AG09319 (cell line): ENCODE measurements around the gene MBOAT2.

ENCODE experiments used
- DNase-seq: peaks from one replicate; pipeline ENCODE4 v3.0.0-alpha.2; 2010; ENCODE audit warnings: low read depth; ENCODE audit errors: extremely low read depth
- TF ChIP-seq, protein P1 (sequence below): IDR thresholded peaks from 2 replicates; pipeline ENCODE4 v1.5.1; 2011; ENCODE audit warnings: low read depth, mild to moderate bottlenecking, inconsistent platforms, low read length, moderate library complexity

The MBOAT2 gene

DNA sequence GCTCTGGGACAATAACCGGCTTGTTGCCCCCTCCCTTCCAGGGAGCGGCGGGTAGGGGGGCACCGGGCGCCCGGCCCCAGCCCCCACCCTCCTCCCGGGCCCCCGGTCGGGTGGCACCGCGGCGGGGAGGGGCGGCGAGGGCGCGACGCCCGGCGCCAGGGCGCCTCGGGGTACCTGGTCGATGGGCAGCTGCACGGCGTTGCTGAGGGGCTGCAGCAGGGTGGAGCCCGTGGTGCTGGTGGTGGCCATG is 193 bp downstream of the MBOAT2 start:
- DNase-seq: no peak
- TF ChIP-seq, protein P1, sequence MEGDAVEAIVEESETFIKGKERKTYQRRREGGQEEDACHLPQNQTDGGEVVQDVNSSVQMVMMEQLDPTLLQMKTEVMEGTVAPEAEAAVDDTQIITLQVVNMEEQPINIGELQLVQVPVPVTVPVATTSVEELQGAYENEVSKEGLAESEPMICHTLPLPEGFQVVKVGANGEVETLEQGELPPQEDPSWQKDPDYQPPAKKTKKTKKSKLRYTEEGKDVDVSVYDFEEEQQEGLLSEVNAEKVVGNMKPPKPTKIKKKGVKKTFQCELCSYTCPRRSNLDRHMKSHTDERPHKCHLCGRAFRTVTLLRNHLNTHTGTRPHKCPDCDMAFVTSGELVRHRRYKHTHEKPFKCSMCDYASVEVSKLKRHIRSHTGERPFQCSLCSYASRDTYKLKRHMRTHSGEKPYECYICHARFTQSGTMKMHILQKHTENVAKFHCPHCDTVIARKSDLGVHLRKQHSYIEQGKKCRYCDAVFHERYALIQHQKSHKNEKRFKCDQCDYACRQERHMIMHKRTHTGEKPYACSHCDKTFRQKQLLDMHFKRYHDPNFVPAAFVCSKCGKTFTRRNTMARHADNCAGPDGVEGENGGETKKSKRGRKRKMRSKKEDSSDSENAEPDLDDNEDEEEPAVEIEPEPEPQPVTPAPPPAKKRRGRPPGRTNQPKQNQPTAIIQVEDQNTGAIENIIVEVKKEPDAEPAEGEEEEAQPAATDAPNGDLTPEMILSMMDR: no peak

DNA sequence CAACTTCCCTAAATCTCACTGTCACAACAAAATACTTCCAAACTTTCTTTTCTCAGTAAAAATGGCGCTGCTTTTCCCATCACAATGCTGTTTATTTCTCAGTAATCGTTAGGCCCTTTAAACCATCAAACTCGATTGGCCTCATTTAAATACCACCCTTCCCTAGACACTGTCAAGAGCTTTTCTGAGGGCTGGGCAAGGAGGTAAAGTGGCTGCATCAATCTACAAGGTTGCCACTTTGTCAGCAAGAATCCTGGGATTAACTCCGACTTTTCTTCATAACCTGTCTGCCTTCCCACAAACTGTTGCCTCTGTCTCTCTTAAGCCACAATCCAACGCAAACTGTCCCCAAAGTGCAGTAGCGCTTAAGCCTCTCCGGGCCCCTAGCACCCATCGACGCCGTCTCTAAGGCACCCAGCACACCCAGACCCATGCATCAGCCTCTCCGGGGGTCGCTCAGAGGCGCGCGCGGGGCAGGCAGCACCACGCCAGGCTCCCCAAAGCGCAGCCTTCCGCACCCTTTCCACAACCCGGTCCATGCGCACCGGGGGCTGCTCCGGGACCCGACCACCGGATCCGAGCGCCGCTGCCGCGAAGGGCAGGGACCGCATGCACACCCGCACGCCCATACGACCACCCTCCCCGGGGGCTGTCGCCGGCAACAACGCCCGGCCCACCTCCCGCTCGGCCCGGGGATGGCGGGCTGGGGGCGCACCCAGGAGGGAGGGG is 683 bp downstream of the MBOAT2 start:
- DNase-seq: no peak
- TF ChIP-seq, protein P1: no peak

DNA sequence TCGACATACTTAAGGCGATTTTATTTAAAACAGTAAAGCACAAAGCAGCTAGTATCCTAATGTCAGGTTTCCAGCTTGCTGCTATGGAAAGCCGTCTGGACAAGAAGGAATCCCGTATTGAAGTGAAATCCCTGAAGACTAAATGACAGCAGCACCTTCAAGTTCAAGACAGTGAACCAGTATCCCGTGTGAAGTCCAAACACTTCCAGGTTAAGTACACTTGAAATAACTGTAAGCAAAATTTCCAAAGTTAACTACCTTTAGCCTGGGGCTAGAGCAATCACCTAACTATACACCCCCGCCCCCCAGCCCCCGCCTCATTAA is 1.2 kb downstream of the MBOAT2 start:
- DNase-seq: no peak
- TF ChIP-seq, protein P1: no peak

DNA sequence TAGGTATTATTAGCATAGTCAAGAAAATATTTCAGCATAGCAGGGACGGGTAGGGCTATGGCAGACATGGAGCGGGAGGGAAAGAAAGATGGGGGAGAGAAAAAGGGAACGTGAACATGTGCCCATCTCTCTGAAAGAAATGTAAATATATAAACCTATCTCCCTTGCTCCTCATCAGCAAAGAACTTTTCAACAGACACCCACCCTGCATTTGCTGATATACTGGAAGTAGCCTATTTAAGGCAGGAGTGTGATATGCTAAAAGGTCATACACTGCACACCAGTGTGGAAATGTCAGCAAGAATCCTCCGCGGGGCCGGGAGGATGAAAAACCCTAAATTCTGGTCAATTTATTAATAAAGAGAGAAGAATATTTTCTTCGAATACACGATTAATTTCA is 1.7 kb downstream of the MBOAT2 start:
- no peak for DNase-seq
- TF ChIP-seq, protein P1: no peak

DNA sequence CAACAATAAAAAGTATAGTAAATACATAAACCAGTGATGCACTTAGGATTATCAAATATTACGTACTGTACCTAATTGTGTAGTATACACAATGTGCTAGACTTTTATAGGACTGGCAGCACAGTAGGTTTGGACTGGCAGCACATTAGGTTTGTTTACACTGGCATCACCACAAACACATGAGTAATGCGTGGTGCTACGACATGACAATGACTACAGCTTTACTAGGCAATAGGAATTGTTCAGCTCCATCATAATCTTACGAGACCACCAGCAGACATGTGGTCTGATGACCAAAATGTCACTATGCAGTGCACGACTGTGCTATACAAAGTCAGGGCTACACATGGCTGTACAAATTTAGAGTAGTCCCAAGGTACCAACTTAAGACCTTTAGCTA is 2.3 kb downstream of the MBOAT2 start:
- DNase-seq: no peak

DNA sequence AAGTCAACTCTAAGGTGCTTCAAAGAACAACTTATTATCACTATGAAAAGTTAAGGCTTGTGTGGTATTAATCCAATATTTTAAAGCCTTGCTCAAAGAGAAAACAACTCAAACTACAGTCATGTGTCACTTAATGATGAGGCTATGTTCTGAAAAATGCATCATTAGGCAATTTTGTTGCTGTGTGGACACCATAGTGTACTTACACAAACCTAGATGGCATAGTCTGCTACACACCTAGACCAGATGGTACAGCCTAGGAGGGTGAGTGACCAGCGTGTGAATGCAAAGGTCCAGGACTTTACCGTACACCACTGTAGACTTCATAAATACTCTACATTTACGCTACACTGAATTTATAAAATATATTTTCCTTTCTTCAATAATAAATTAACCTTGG is 3.0 kb downstream of the MBOAT2 start:
- TF ChIP-seq, protein P1: no peak
- DNase-seq: no peak

More for the DNA sequence above, 2.3 kb downstream of the MBOAT2 start:
- TF ChIP-seq, protein P1: no peak

DNA sequence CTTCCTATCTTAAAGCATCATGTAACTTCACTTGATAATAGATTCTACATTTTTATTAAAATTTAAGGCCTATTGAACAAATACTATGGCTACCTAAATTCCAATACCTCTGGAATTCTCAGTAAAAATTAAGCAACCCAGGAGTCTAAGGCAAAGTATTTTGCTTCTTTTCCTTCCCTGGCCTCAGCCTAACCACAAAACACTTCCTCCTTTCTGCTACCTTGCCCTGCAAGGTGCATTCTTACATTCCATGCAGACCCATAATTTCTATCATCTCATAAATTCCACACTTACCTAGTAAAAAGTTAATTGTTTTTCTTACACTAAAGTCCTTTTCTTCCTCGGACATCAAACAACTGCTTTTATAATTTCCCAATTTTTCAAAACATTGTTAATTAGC is 3.7 kb downstream of the MBOAT2 start:
- DNase-seq: no peak
- TF ChIP-seq, protein P1: no peak
